ENCODE data around the gene C9orf40.

The C9orf40 gene

GRCh38 chr9:74952201-74953151 lies at the start of gene C9orf40:
TSS of gene C9orf40 (minus strand) at chr9:74952912. CDS start at chr9:74952611, 301 bp downstream.
- FAIRE-seq: no peak

DNA sequence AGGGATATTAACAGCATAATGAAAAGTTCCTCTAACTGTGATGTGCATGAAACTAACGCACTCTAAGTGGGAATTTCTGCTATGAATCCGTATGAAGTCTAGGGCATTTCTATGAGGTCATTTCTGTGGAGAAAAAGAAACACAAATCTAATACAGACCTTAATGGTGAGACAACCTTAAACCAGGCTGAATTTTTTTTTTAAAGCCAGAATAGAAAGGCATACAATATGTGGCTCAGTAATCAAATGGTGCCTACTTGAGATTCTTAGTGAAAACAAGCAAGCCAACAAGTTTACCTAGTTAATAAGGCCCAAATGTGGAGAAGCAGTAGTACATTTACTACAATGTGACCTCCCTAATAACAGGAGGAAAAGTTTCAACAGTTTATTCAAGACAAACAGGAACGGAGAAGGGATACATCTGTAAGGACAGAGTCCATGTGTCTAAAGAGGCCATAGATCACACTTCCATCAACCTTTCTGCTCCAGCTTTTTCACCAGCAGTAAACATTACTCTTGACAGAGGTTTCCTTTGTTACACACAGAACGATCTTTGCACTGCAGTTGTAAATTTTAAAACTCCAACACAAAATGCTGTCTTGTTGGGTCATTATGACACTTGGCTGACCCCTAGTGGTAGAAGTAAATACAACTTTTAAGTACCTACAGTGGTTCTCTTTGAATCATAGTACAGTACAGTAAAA lies 49.2 kb upstream of the C9orf40 start:
- FAIRE-seq: peak; percentile 93

DNA sequence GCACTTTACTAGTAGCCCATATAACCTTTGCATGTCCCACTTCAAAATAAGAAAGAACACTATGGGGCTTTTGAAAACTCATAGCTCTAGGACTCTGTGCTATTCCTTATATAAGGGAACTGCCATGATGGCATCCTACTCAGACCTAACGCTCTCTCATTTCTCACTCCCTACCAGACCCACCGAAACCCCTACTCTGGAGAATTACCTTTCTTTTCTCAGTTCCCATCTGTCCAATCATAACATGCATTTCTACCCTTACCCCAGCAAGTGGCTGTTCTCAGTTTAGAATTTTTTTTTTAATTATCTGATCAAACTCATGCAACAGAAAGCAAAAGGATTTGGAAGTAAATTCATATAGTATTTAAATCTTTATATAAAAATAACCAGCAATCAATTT lies 48.1 kb upstream of the C9orf40 start:
- no peak for FAIRE-seq

- no peak for FAIRE-seq
These were observed 32.3 kb upstream of the C9orf40 start for GRCh38 chr9:74985041-74985440.

DNA sequence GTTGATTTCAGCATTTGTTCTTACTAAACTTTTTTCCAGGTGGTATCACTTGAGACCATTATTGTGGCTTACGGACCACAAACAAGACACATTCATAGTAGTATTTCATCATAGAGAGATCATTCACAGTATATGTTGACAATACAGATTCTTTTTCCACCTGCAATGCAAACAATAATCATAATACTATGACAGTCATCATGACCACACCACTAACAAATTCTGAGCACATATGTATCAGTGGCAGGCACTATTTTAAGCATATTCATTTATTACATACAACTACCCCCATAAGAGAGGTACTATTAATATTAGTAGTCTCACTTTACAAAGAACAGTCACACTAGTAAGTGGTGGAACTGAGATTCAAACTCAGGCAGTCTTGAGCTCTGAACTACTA lies 31.0 kb upstream of the C9orf40 start:
- no peak for FAIRE-seq

- FAIRE-seq: no peak
These were observed 27.1 kb upstream of the C9orf40 start for GRCh38 chr9:74979844-74980243.

DNA sequence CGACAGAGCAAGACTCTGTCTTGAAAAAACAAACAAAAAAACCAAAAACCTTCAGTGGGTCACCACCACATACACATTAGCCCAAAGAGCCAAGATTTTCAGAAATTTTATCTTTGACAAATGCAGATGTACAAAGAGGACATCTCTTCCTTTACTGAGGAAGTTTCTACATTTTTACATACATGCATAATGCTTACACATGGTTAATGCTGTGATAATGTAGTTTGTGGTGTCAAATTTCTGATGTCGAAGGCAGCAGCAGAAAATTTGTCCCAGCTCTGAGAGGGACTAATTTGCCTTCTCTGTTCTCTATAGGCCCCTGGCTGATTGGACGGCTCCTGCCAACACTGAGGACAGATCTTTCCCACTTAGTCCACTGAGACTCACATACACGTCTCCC lies 24.6 kb upstream of the C9orf40 start:
- FAIRE-seq: no peak

DNA sequence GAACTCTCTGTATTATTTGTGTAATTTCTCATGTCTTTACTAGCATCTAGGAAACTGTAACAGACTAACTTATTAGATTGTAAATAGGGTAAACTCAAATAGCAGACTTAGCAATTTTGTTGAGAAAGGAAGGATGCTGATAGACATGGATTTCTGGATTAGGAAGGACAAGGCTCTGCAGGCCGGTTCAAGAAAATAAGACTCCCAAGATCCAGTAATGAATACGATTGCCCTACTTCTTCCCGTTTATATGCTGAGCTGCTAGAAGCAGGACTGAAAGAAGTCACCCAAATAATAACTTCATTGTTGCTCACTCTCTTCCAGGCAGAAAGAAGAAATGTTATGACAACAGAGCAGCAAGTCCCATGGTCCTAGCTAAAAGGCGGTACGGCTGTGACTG lies 22.8 kb upstream of the C9orf40 start:
- no peak for FAIRE-seq

DNA sequence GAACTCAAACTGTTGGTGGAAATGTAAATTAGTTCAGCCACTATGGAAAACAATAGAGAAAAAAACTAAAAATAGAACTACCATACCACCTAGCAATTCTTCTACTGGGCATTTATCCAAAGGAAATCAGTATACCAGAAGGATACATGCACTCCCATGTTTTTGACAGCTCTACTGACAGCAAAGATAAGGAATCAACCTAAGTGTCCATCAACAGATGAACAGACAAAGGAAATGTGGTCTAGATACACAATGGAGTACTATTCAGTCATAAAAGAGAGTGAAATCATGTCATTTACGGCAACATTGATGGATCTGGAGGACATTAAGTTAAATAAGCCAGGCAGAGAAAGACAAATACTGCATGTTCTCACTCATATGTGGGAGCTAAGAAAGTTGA lies 21.8 kb upstream of the C9orf40 start:
- no peak for FAIRE-seq

GRCh38 chr9:74973714-74974113 lies 21.0 kb upstream of the C9orf40 start:
- FAIRE-seq: no peak

GRCh38 chr9:74963056-74963455 lies 10.3 kb upstream of the C9orf40 start:
- no peak for FAIRE-seq

GRCh38 chr9:74961496-74961895 lies 8.8 kb upstream of the C9orf40 start:
- FAIRE-seq: no peak

GRCh38 chr9:74960561-74960960 lies 7.8 kb upstream of the C9orf40 start:
- no peak for FAIRE-seq

- FAIRE-seq: no peak
These were observed 5.9 kb upstream of the C9orf40 start for GRCh38 chr9:74958587-74958986.

- FAIRE-seq: no peak
These were observed 581 bp upstream of the C9orf40 start for GRCh38 chr9:74953235-74953751.

GRCh38 chr9:74951725-74952151 lies 974 bp downstream of the C9orf40 start:
- no peak for FAIRE-seq

DNA sequence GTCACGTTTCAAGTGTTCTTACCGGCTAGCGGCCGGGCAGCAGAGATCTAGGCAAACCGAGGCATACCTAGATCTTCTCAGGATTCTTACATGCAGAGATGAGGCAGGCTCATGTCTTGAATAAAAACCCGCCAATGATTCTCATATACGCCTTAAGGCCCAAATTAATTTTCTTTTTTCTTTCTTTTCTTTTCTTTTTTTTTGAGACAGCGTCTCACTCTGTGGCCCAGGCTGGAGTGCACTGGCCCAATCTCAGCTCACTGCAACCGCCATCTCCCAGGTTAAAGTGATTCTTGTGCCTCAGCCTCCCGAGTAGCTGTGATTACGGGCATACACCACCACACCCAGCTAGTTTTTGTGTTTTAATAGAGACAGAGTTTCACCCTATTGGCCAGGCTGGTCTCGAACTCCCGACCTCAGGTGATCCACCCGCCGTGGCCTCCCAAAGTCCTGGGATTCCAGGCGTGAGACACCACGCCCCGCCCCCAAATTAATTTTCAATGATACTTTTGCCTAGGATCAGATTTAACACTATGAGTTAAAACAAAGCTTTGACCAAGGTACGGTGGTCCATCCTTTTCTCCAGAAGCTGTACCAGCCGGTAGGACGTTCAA lies 1.5 kb downstream of the C9orf40 start:
- no peak for FAIRE-seq

DNA sequence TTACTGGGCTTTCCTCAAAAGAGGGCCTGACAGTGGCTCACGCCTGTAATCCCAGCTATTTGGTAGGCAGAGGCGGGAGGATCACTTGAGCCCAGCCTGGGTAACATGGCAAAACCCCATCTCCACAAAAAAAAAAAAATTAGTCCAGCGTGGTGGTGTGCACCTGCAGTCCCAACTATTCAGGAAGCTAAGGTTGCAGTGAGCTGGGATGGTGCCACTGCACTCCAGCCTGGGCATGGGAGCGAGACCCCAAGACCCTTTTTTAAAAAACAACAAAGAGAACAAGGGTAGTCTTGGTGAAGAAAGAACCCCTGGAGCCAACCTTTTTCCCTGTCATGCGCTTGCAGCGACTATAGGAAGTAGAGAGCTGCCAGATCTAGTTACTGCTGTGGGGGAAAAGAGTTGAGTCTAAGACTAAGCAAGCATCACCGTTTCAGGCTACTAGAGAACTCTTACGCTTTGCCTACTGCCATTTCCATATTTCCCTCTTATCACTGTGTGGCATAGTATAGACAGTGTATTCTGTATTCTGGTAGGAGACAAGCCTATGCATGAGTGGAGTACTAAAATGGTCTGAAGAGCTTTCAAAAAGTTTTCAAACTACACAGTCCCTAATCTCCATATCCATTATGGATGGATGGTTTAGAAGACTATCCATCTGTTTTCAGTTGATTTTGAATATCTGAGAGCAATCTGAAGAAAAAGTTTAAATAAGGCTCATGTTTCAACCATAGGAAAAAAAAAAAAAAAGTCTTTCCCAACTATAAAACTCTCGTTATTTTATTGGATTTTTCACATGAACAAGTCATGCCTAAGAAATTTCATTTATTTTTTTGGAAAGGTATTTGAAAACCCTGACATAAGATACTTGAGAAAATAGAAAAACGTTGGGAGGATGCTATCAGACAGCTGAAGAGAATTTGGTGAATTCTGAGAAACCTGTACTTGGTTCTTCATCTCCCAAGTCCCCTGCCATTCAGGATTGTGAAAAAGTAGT lies 2.6 kb downstream of the C9orf40 start:
- no peak for FAIRE-seq

- no peak for FAIRE-seq
These were observed 3.8 kb downstream of the C9orf40 start for GRCh38 chr9:74948937-74949336.

DNA sequence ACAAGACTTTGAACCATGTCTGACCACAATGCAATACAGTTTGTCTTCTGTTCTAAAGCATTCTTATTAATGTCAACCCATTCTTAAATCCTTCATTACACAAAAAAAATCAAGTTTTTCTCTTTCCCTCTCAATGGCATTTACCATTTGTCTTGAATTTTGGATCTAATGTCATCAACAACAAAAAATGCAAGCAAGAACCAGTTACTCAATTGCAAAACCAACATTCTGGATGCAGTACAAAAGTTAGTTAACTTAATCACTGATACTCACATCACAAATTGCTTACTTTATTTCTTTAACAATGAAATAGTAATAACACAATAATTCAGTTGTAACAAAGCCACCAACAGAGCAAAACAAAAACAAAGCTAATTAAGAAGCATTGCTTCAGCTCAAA lies 6.0 kb downstream of the C9orf40 start:
- no peak for FAIRE-seq

DNA sequence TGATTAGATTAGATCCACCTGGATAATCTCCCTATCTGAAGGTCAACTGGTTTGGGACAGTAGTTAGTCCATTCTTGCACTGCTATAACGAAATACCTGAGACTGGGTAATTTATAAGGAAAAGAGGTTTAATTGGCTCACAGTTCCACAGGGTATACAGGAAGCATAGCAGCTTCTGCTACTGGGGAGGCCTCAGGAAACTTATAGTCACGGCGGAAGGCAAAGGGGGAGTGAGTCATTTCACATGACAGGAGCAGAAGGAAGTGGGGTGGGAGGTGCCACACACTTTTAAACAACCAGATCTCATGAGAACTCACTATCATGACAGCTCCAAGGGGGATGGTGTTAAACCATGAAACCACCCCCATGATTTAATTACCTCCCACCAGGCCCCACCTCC lies 9.9 kb downstream of the C9orf40 start:
- no peak for FAIRE-seq

- no peak for FAIRE-seq
These were observed 12.1 kb downstream of the C9orf40 start for GRCh38 chr9:74940600-74940999.

Measured in TTC549 (cell line).